HG03196 (cell line): Measurements from ENCODE around the gene RHOXF2.
"Not testable (repeated sequence)": the region's sequence is repeated elsewhere in the genome, so short reads cannot be mapped to it uniquely, and the experiment has no call there.

Experiments used
- ATAC-seq: cut with Tn5 transposase; IDR thresholded peaks from one replicate; pipeline ENCODE4 v1.9.1; 2021; ENCODE audit not compliant: unreplicated experiment

Gene RHOXF2

GRCh38 chrX:120158313-120158712 lies at the start of gene RHOXF2:
TSS of gene RHOXF2 (plus strand) at chrX:120158613. CDS start at chrX:120158751, 138 bp downstream.
- not testable (repeated sequence) for ATAC-seq

GRCh38 chrX:120109378-120109777 lies 49.0 kb upstream of the RHOXF2 start:
- ATAC-seq: no peak

GRCh38 chrX:120111611-120112010 lies 46.8 kb upstream of the RHOXF2 start:
- ATAC-seq: no peak

- ATAC-seq: no peak
These were observed 42.9 kb upstream of the RHOXF2 start, which contains the start of gene RHOXF1 for GRCh38 chrX:120115438-120115963. TSS of gene RHOXF1 (minus strand) at chrX:120115913. CDS start at chrX:120115862, 51 bp downstream.

- ATAC-seq: no peak
These were observed 38.2 kb upstream of the RHOXF2 start for GRCh38 chrX:120120223-120120622.

GRCh38 chrX:120125444-120125843 lies 33.0 kb upstream of the RHOXF2 start:
- ATAC-seq: no peak

GRCh38 chrX:120128306-120128846 lies 30.0 kb upstream of the RHOXF2 start:
- ATAC-seq: not testable (repeated sequence)

- no peak for ATAC-seq
These were observed 22.3 kb upstream of the RHOXF2 start for GRCh38 chrX:120136128-120136527.

- no peak for ATAC-seq
These were observed 21.6 kb upstream of the RHOXF2 start for GRCh38 chrX:120136840-120137239.

- ATAC-seq: no peak
These were observed 21.0 kb upstream of the RHOXF2 start for GRCh38 chrX:120137439-120137838.

- no peak for ATAC-seq
These were observed 18.0 kb upstream of the RHOXF2 start for GRCh38 chrX:120140293-120140981.

GRCh38 chrX:120144178-120144844 lies 14.1 kb upstream of the RHOXF2 start:
- ATAC-seq: no peak

- no peak for ATAC-seq
These were observed 13.0 kb upstream of the RHOXF2 start for GRCh38 chrX:120145295-120145925.

GRCh38 chrX:120146323-120146722 lies 12.1 kb upstream of the RHOXF2 start:
- ATAC-seq: not testable (repeated sequence)

- ATAC-seq: no peak
These were observed 10.9 kb upstream of the RHOXF2 start for GRCh38 chrX:120147537-120147936.

GRCh38 chrX:120150109-120150744 lies 8.2 kb upstream of the RHOXF2 start:
- ATAC-seq: not testable (repeated sequence)

GRCh38 chrX:120159086-120159485 lies 673 bp downstream of the RHOXF2 start:
- ATAC-seq: not testable (repeated sequence)

GRCh38 chrX:120193254-120193653 lies 34.8 kb downstream of the RHOXF2 start:
- ATAC-seq: not testable (repeated sequence)

- not testable (repeated sequence) for ATAC-seq
These were observed 35.3 kb downstream of the RHOXF2 start for GRCh38 chrX:120193720-120194119.

GRCh38 chrX:120195786-120196185 lies 37.4 kb downstream of the RHOXF2 start:
- ATAC-seq: not testable (repeated sequence)
